GM10248 (cell line): ENCODE measurements around the gene OR2S2.

Experiments used
- CTCF ChIA-PET: fragments of 300-600 bp; sonication (Branson Sonifier 250); formaldehyde crosslinking; extraction: SDS; loops from one replicate; lab custom pipeline; 2021; ENCODE audit warnings: antibody characterized with exemption; lab: Yijun Ruan, JAX
- POLR2A ChIA-PET: fragments of 350-650 bp; sonication (Branson Sonifier 250); formaldehyde crosslinking; extraction: SDS; loops from one replicate; lab custom pipeline; 2020; ENCODE audit warnings: antibody characterized with exemption; lab: Yijun Ruan, JAX
- DNase-seq: peaks from one replicate; pipeline ENCODE4 v3.0.0; 2012; ENCODE audit errors: extremely low spot score
- CTCF ChIP-seq: IDR thresholded peaks from 2 replicates; pipeline ENCODE4 v1.5.1; 2012; ENCODE audit warnings: mild to moderate bottlenecking, low read depth; ENCODE audit errors: extremely low read depth, missing control alignments, control extremely low read depth

The OR2S2 gene

DNA sequence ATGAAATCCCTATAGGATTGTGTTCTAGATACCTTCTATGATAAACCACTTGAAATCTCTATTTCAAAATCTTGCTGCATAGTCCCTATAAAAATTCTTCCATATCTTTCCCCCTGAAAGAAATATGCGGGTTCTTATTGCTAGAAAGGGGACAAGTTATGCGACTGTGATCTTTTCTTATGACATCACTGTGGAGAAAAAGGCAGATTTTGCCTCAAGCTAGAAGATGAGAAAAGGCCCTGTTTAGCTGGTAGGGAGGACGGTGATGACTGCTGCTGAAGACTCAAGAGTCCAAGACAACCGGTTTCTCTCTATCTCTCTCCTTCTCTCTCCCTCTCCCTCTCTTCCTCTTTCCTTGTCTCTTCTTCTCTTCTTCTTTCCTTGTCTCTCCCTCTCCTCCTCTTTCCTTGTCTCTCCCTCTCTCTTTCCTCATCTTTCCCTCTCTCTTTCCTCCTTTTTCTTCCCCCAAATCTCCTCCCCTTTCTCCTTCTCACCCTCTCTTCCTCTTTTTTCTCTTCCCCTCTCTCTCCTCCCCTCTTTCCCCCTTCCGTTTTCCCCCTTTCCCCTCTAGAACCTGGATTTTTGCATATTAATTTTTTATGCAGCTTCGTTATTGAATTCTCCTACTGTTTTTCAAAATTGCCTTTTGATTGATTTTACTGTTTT lies 5.3 kb downstream of the OR2S2 start:
- TF ChIP-seq CTCF = no peak
- ChIA-PET POLR2A (no interaction called here), CTCF (interaction anchor here (1.0 to 2.2 kb wide), 7 partner anchors 9 to 70 kb away, joined by 3 to 16 read pairs (median 4); no protein-coding TSS in a partner anchor)
- DNase-seq = no peak

- CTCF ChIA-PET = interaction anchor here (1.0 to 2.2 kb wide), 5 partner anchors 9 to 71 kb away, joined by 3 to 16 read pairs (median 4); no protein-coding TSS in a partner anchor
- no peak for TF ChIP-seq CTCF
- DNase-seq = no peak
- POLR2A ChIA-PET = no interaction called here
Measured at GRCh38 chr9:35951736-35952135, 6.2 kb downstream of the OR2S2 start.

DNA sequence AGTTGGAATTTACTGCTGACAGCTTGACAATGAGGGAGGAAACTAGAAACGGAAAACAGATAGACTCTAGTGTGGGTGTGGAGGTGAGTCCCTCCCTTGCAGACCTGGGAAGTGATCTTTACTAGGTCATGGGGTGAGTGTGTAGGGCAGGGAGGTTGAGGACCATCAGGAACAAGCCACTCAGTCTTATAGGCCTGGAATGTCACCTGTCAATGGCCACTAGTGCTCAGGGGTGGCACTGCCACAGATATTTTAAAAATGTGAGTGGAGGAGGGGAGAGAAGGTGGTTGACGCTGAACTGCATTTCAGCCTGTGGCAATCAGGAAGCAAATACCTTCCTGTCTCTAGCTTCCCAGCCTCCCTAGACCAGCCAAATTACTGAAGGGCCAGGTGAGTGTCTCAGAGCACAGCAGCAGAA lies 9.0 kb downstream of the OR2S2 start:
- no peak for DNase-seq
- TF ChIP-seq CTCF = no peak
- POLR2A ChIA-PET = no interaction called here
- CTCF ChIA-PET = interaction anchor here (1.4 to 1.7 kb wide), 3 partner anchors 8 to 380 kb away, joined by 3 to 6 read pairs (median 3); no protein-coding TSS in a partner anchor

- no peak for DNase-seq
- CTCF ChIA-PET = interaction anchor here (1.4 to 1.7 kb wide), 3 partner anchors 7 to 380 kb away, joined by 3 to 6 read pairs (median 3); no protein-coding TSS in a partner anchor
- POLR2A ChIA-PET = no interaction called here
- no peak for TF ChIP-seq CTCF
Measured at GRCh38 chr9:35948451-35948850, 9.5 kb downstream of the OR2S2 start.

GRCh38 chr9:35945341-35946018 lies 12.5 kb downstream of the OR2S2 start:
- peak; percentile 85 for TF ChIP-seq CTCF
- POLR2A ChIA-PET = no interaction called here
- CTCF ChIA-PET = interaction anchor here (0.8 to 4.2 kb wide), 24 partner anchors 9 to 155 kb away, joined by 3 to 33 read pairs (median 4); partner anchors contain the start of genes HRCT1 and OR2S2
- peak; percentile 65 for DNase-seq

- ChIA-PET POLR2A (no interaction called here), CTCF (interaction anchor here (0.7 to 4.2 kb wide), 20 partner anchors 9 to 245 kb away, joined by 3 to 33 read pairs (median 4); partner anchors contain the start of genes CLTA, HRCT1 and OR2S2)
- DNase-seq = no peak
- TF ChIP-seq CTCF = no peak
Measured at GRCh38 chr9:35944841-35945240, 13.1 kb downstream of the OR2S2 start.
